ENCODE measurements around the gene DDX51.
"Not testable (repeated sequence)": the region's sequence is repeated elsewhere in the genome, so short reads cannot be mapped to it uniquely, and the experiment has no call there.

DDX51 gene

DNA sequence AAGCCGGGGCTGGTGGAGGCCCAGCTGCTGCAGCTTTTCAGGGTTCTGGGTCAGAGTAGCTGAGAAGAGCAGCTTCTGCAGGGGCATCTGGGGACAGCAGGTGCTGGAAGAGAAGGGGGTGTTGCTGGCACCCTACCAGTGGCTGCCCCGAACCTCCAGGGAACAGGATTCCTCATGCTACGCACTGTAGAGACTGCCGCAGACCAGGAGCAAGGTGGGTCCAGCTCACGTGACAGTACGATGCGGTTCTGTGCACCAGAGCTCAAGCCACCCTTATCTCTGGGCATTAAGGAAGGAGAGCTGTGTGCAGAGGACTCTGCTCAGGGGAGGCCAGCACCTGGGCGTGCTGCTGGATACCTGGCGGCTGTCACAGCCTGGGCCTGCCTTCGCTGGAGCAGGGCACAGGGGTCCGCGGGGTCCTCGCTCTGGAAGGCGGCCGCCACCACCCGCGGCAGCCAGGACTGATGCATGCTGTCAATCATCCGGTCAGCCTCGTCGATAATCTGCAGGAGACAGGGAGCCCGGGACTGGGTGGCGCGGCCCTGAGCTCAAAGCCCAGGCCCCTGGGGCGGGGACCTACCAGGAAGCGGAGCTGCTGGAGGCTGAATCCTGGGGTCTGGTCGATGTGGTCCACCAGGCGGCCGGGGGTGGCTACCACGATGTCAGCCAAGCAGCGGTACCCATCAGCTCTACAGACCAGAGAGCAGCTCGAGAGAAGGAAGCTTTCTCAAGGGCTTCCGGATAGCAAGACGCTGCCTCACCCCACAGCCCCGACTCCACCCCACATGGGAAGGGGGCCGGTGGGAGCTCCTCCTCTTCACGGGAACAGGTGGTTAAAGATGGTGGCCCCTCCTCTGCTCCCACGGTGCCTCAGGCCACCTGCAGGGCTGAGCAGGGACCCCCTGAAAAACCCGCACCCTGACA lies 2.9 kb downstream of the DDX51 start:
- no peak for DNase-seq (ENCODE audit: low read depth, low spot score)

DNA sequence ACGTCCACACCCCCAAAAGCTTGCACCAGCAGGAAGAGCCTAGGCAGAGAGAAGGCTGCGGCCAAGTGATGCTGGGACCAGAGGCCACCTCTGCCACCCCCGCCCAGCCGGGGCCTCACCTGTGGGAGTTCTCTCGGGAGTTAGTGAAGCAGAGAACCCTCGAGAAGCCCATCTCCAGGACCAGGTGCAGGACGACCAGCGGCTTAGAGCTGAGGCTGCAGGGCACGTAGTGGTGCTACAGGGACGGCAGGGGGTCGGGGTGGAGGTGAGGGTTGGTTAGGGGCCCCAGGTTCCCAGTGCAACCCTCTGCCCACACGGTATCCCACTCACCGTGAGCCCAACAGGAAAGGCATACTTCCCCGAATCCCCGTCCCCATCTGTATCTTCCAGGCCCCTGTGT lies 3.6 kb downstream of the DDX51 start:
- no peak for DNase-seq (ENCODE audit: low read depth, low spot score)

DNA sequence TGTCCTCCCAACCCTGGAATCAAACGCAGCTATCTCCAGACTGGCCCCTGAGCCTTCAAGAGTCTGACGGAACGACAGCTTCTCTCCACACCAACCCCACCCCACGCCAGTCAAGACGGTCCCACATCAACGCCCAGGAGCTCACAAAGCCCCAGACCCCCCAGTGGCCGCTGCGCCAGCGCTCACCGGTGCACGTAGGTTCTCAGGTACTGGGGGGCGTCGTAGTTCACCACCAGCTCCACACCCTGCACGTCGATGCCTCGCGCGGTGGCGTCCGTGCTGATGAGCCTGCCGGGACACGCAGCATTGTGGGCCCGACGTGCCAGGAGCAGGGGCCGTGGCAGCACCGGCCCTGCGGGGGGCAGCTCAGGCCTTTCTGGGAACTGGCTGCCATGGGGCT lies 4.2 kb downstream of the DDX51 start:
- DNase-seq (ENCODE audit: low read depth, low spot score), result no peak

DNA sequence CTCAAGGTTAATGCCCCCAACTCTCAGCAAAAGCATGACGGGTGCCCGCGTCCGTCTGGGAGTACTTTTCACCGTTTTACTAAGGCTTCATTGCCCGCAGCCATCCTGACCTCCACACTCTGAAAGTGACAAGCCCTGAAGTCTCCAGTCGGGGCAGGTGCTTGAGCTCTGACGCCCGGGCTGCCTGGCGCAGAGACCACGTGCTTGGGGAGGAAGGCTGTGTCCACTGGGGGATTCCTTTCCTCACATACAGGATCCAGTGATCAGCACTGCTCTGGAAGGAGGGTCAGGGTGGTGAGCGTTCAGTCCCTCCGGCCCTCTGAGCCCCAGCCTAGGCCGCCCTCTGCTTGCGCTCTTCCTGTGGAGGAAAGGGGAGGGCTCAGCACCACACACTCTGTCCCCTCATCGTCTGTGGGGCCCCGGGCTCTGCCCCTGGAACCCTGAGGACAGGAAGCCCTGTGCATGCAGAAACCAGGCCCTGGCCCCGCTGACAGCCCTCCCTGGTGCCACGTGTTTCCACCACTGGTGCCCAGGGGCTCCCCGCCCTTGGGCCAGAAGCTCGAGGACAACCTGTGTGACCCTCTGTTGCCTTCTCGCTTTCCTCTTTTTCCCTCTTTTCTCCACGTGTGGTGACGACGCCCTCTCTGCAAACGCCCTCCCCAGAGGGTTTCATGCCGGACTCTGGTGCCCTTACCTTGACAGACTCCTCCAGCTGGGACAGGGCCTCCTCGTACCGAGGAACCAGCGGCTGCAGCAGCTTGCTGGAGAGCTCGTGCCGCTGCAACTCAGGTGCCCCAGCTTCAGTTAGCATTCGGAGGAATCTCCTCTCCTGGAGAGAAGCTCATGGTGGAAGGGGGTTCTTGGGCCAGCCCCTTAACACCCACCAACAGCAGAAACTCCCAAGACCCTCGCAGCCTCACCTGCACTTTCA lies 4.9 kb downstream of the DDX51 start:
- DNase-seq (ENCODE audit: low read depth, low spot score), result no peak

DNA sequence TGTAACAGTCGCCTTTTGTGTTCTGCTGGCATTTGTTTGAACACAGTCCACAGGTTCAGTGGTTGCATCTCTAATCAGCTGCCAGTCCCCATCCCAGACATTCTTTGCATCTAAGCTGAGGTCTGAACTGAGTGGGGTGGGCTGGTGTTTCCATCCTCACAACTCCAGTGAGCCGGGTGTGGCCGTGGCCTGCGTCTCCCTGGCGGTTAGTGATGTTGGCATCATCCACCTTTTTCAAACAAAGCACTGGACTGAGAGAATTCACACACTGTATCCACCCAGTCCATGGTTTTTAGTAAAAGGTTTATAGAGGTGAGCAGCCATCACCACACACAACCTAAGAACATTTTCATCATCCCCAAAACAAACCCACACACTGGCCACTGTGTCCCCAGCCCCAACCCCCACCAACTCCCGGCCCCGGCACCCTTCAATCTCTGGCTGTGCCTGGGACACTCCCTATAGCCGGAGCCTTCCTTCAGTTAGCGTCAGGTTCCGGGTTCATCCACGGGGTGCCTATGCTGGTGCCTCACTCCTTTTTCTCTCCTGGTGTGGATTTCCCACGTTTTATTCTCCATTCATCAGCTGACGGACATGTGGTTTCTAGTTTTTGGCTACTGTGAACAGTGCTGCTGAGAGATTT lies 6.5 kb downstream of the DDX51 start:
- DNase-seq (ENCODE audit: low read depth, low spot score), result no peak

DNA sequence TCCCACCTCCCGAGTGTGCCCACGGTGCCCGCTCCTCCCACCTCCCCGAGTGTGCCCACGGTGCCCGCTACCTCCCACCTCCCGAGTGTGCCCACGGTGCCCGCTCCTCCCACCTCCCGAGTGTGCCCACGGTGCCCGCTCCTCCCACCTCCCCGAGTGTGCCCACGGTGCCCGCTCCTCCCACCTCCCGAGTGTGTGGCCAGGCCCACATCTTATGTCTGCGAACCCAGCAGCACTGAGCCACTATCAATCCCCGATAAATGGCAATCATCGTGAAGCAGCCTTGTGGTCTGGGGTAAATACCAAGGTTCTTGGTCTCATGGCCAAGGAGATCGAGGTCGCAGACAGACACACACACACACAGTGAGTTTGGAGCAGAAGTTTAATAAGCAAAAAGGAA lies 7.9 kb downstream of the DDX51 start:
- not testable (repeated sequence) for DNase-seq (ENCODE audit: low read depth, low spot score)

DNA sequence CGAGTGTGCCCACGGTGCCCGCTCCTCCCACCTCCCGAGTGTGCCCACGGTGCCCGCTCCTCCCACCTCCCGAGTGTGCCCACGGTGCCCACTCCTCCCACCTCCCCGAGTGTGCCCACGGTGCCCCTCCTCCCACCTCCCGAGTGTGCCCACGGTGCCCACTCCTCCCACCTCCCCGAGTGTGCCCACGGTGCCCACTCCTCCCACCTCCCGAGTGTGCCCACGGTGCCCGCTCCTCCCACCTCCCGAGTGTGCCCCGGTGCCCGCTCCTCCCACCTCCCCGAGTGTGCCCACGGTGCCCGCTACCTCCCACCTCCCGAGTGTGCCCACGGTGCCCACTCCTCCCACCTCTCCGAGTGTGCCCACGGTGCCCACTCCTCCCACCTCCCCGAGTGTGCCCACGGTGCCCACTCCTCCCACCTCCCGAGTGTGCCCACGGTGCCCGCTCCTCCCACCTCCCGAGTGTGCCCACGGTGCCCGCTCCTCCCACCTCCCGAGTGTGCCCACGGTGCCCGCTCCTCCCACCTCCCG lies 9.4 kb downstream of the DDX51 start:
- not testable (repeated sequence) for DNase-seq (ENCODE audit: low read depth, low spot score)

DNA sequence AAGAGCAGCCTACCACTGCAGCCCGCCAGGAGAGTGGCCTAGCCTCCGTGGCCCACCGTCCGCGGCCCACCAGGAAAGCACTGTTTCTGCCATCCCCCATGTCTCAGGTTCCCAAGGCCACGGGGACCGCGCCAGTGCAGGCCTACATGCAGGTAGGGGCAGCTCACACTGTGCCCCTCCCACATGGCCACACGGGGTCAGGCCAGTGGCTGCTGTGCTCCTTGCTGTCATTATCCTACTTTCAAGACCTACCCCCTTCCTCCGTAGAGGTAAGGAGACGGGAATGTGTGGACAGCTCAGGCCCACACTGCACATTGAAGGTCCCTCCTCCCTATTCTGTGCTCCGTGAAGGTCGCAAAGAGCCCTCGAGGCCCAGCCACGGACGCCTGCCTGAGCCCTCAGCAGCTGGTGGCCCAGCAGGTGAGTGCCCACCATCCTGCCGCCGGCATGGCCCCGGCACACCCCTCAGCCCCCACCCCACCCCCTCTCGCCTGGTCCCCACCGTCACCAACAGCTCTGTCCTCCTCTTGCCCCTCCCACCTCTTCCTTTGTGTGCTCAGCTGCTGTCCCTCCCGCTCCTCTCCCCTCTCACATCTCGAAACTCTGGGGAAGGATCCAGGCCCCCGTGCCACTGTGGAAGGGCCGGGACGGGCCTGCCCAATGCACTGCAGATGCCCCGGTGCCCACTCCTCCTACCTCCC lies 10.0 kb downstream of the DDX51 start:
- no peak for DNase-seq (ENCODE audit: low read depth, low spot score)

DNA sequence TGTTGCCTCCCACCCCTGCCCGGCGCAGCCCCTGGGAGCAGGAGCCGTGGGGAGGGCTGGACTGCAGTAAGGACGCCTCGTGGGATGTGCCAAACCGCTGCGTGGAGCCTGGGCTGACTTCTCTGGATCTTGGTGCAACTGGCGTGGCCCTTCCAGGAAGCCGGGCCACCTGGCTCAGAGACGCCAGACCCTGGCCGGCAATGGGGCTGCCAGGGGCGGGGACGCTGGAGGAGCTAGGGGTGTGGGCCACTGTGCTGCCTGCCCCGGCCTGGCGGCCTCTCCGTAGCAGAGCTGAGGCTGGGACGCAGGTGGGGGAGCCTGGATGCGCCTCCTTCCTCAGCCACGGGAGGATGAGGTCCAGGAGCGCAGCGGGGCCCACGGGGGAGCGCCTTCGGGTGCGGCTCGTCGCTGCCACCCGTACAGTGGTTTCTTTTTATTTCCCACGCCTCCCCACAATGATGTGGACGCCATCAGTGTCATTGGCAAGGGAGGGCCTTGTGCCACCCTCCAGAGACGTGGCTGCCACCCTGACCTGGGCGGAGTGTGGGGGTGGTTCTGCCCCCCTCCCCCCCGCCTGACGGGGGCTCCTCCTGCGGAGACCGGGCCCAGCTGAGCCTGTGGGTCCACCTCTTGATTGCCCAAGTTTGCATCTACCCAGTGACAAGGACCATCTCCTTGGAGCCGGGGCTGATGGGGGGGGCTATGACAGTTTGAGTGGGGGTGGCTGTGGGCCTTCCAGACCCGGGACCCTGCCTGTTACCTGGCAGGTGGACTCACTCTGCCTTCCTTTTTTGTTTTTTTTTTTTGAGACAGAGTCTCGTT lies 11.3 kb downstream of the DDX51 start:
- no peak for DNase-seq (ENCODE audit: low read depth, low spot score)

DNA sequence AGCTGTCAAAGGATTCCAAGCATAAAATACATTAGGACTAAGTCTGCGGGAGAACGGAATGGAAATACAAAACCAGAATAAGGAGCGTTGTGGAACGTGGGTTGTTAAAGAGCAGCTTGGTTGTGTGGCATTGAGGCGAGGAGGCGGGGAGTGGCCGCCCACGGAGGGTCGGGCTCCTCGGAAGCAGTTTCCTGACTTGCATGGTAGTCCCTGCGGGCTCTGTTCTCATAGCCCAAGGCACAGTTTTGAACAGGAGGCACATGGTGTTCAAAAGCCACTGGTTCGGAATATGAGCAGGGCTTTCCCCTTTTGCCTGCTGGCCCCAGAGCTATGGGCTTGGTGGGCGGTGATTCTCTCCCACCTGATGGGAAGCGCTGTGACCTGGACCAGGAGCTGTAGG lies 12.2 kb downstream of the DDX51 start:
- DNase-seq (ENCODE audit: low read depth, low spot score), result no peak

DNA sequence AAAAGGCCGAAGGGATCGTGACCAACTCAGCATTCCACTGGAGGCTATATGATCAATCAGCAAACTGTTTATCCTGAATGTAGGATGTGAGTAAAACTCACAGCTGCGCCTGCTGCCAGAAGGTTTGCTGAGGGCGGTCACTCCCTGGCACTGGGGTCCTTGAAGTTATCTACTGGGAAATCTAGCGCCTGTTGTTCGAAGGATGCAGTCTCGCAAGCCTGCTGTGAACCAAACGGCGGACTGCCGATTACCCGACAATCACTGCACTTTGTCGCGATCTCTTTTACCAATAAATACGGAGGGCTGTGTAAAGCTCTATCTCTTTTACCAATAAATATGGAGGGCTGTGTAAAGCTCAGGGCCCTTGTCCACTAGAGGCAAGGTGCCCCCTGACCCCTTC lies 12.9 kb downstream of the DDX51 start:
- DNase-seq (ENCODE audit: low read depth, low spot score), result no peak

DNA sequence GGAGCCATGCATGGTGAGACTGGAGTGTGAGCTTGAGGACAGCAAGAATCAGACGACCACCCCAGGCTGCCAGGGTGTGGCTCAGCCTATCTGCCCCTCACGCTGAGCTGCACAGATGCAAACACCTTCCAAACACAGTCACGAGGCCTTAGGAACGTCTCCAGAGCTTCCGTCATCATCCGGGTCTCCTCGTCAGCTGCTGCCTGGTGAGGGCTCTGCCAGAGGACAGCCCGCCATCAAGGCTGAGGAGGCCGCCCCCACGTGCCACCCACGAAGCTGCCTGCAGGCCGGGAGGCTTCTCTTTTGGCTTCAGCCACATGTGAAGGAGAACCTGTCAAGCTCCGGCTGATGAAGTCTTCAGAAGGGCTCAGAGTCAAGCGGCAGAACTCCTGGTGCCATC lies 13.4 kb downstream of the DDX51 start:
- DNase-seq (ENCODE audit: low read depth, low spot score), result no peak

DNA sequence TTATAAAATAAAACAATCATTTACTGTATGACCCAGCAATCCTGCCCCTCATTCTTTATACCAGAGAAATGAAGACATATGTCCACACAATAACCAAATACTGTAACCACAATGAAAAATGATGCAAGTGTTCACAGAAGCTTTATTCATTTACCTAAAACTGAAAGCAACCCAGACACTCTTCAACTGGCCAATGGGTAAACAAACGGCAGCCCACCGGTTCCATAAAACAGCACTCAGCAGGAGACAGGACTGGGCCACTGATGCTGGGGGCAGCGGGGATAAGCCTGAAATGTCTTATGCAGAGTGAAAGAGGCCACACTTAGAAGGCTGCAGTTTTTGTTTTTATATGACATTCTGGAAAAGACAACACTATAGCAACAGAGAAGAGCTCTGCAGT lies 15.1 kb downstream of the DDX51 start:
- no peak for DNase-seq (ENCODE audit: low read depth, low spot score)

DNA sequence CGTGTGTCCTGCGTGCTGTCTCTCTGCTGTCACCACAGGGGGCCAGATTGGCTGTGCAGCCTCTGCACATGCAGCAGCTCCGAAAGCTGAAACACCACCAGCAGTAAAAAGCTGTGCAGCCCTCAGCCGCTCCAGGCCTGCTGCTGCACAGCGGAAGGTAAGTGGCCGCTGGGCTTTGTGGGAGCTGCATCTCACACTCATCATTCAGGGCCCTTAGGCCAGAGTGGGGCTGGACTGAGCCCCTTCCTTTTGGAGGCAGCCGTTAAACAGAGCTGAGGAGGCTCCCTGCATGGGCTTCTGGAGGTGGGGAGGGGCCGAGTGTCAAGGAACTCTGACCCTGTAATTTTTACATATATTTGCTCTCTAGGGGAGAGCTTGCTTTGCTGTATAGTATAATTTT lies 17.1 kb downstream of the DDX51 start:
- no peak for DNase-seq (ENCODE audit: low read depth, low spot score)

DNA sequence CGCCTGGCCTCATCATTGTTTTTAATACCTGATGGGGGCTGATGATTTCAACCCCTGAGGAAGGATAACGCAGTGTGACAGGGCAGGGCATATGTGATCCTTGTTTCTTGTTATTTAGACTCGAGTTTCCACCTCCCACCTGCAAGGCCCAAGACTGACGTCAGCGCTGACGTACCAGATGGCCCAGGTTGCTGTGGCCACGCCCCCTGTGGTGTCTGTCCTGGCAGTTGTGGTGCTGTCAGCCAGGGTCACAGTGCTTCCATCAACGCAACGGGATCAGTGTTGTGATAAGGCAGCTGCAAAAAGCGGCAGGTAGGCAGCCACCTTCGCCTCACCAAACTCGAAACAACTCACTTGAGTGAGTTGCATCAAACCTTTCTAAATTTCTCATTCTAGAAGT lies 18.4 kb downstream of the DDX51 start:
- no peak for DNase-seq (ENCODE audit: low read depth, low spot score)

DNA sequence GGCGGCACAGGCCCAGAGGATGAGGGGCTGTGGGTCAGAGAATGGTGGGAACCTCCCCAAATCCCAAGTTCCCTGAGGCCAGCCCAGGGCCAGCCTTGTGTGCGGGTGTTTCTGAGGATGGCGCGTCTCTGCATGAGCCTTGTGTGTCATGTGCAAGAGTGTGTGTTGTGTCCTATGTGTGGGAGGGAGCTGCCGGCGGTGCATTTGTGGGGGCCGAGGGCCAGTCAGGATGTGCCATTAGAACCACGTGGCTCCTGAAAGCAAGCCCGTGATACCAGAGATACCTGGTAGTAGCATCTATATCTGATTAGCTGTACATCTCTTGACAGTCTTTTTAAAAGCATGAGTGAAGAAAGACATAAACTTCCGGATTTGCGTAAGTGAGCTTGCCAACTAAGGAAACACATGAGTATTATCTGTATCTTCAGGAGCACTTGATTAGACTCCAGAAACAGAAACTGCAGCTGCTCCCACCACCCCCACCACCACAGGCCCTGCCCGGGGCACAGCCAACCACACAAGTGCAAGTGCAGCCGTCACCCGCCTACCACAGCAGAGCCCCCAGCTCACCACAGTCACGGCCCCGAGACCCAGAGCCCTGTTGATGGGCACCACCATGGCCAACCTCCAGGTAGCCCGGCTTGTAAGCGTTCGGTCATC lies 19.2 kb downstream of the DDX51 start:
- no peak for DNase-seq (ENCODE audit: low read depth, low spot score)

DNA sequence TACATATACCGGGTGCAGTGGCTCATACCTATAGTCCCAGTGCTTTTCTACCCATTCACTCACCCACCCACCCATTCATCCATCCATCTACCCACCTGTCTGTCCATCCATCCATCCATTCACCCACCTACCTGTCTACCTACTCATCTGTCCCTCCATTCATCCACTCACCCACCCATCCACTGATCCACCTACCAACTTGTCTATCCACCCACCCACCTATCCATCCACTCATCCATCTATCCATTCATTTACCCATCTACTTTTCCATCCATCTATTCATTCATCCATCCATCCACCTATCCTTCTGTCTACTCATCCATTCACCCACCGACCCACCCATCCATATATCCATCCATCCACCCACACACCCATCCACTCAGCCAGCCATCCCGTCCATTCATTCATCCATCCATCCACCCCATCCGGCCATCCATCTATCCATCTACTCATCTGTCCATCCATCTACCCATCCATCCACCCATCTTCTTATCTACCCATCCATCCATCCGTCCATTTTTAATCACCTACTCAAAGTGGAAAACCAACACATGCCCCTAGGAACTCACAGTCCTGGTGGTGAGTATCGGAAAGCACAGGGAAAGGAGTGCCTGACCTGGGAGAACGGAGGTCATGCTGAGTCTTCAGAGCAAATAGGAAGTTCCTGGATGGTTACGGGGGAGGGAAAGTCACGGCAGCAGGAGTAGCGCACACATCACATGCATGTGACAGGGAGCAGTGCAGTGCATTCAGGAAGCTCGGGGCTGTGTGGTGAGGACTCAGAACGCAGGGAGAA lies 20.0 kb downstream of the DDX51 start:
- no peak for DNase-seq (ENCODE audit: low read depth, low spot score)

DNA sequence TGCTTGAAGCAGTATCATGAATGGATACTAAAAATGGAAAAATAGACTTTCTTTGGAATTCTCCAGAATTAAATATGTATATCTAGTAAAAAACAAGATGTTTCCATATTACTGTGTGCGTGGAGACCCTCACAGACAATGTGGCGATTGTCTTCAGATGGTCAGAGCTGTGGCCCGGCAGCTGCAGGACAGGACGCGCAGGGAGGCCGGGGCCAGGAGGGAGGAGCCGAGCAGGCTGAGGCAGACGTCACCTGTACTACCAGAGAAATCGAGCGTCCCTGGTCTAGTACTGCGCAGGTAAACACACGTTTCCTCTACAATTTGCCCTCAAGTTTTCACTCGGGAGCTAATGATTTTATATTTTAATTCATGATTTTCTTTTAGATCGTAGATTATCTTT lies 22.8 kb downstream of the DDX51 start:
- DNase-seq (ENCODE audit: low read depth, low spot score), result no peak

DNA sequence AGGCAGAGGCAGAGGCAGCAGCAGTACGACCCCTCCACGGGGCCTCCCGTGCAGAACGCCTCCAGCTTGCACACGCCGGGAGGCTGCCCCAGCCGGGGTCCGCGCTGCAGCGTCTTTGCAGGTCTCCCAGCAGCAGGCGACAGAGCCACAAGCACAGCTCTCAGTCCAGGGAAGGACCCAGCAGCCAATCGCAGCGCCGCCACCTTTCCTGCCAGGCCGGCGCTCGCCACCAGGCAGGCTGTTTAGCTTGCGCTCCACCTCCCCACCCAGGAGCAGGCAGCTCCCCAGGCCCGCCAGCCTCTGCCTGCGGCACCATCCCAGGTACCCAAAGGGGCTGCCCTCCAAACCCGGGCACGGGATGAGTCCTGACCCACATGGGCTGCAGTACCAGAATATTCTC lies 25.2 kb downstream of the DDX51 start:
- DNase-seq (ENCODE audit: low read depth, low spot score), result no peak
